AG04450 (cell line): ENCODE measurements around the gene ROPN1. TPM values are rescaled to one million over a fixed set of nuclear protein-coding genes. Genes with fewer than 3 reads are reported as not detected.
"Not testable (repeated sequence)": the region's sequence is repeated elsewhere in the genome, so short reads cannot be mapped to it uniquely, and the experiment has no call there.

ENCODE experiments used
- CTCF ChIA-PET: fragments of 300-600, 350-600 bp; formaldehyde crosslinking; extraction: SDS; loops from one replicate; lab custom pipeline; 2022; ENCODE audit warnings: antibody characterized with exemption, inconsistent platforms; lab: Charles Lee
- POLR2A ChIA-PET: fragments of 350-600 bp; formaldehyde crosslinking; extraction: SDS; loops from one replicate; lab custom pipeline; 2021; ENCODE audit warnings: antibody characterized with exemption, inconsistent platforms; lab: Yijun Ruan, JAX
- DNase-seq: peaks from one replicate; pipeline ENCODE4 v3.0.0-alpha.2; 2011; ENCODE audit warnings: low read depth, low spot score
- H3K27ac ChIP-seq: one replicate; pipeline ENCODE4 v1.5.1; 2012; ENCODE audit warnings: low read depth, low read length, control low read depth
- H3K27me3 ChIP-seq: one replicate; pipeline ENCODE4 v1.6.0; 2012; ENCODE audit warnings: low read length; ENCODE audit not compliant: control insufficient read depth, insufficient read depth
- H3K4me3 ChIP-seq: 2 replicates; pipeline ENCODE4 v1.5.1; 2011; ENCODE audit warnings: mild to moderate bottlenecking, low read depth, low read length, control low read depth
- H3K9me3 ChIP-seq: 2 replicates; pipeline ENCODE4 v1.5.1; 2012; ENCODE audit warnings: low read length; ENCODE audit not compliant: control insufficient read depth, insufficient read depth
- CTCF ChIP-seq: IDR thresholded peaks from 2 replicates; pipeline ENCODE4 v1.5.1; 2011; ENCODE audit warnings: low read depth, low read length, control low read depth, inconsistent platforms
- polyA plus RNA-seq: library from polyadenylated mRNA; depleted of rRNA; stranded (reverse); fragments of >200 nt; gene quantifications from 2 replicates; pipeline ENCODE4 v1.2.3, GENCODE V29; 2011

ROPN1 gene
- polyA plus RNA-seq, 1 experiment = 0.29 TPM

- Histone ChIP-seq H3K9me3 (no peaks in the 10 kb centered on the region), H3K27me3 (peaks cover 46% of the 10 kb centered on the region), H3K4me3 (no peak overlapping the region), H3K27ac (no peak overlapping the region)
- ChIA-PET POLR2A (no interaction called here), CTCF (no interaction called here)
- DNase-seq = no peak
- no peak for TF ChIP-seq CTCF
Measured at GRCh38 chr3:123993818-123994217, 1.9 kb upstream of the ROPN1 start.

GRCh38 chr3:123986427-123986826, 5.5 kb downstream of the ROPN1 start:
- no peak for DNase-seq
- no peak overlapping the region for H3K4me3 ChIP-seq
- H3K27ac ChIP-seq = no peak overlapping the region
- TF ChIP-seq CTCF = no peak
- H3K9me3 ChIP-seq = no peaks in the 10 kb centered on the region
- ChIA-PET CTCF (interaction anchor here (1.1 kb wide), 1 partner anchor 46 kb away, joined by 3 read pairs; the partner anchor contains the start of gene KALRN), POLR2A (no interaction called here)
- H3K27me3 ChIP-seq = peaks cover 68% of the 10 kb centered on the region

GRCh38 chr3:123984957-123985356, 7.0 kb downstream of the ROPN1 start:
- no peak for DNase-seq
- CTCF ChIA-PET = interaction anchor here (1.1 kb wide), 1 partner anchor 48 kb away, joined by 3 read pairs; the partner anchor contains the start of gene KALRN
- H3K4me3 ChIP-seq = no peak overlapping the region
- TF ChIP-seq CTCF = no peak
- POLR2A ChIA-PET = no interaction called here
- H3K9me3 ChIP-seq = no peaks in the 10 kb centered on the region
- H3K27me3 ChIP-seq = peaks cover 67% of the 10 kb centered on the region
- no peak overlapping the region for H3K27ac ChIP-seq

GRCh38 chr3:123984350-123984749, 7.6 kb downstream of the ROPN1 start:
- no peak for DNase-seq
- CTCF ChIA-PET = no interaction called here
- POLR2A ChIA-PET = no interaction called here
- Histone ChIP-seq H3K9me3 (no peaks in the 10 kb centered on the region), H3K27ac (no peak overlapping the region), H3K4me3 (no peak overlapping the region), H3K27me3 (peaks cover 61% of the 10 kb centered on the region)
- TF ChIP-seq CTCF = no peak

- peaks cover 38% of the 10 kb centered on the region for H3K27me3 ChIP-seq
- CTCF ChIA-PET = interaction anchor here (1.2 to 1.5 kb wide), 4 partner anchors 8 to 339 kb away, joined by 3 to 4 read pairs (median 4); no protein-coding TSS in a partner anchor
- POLR2A ChIA-PET, H3K4me3 ChIP-seq, H3K9me3 ChIP-seq, DNase-seq, H3K27ac ChIP-seq: not testable (repeated sequence)
Measured at GRCh38 chr3:123981317-123981716, 10.6 kb downstream of the ROPN1 start.

GRCh38 chr3:123980539-123980938, 11.4 kb downstream of the ROPN1 start:
- POLR2A ChIA-PET = no interaction called here
- TF ChIP-seq CTCF = no peak
- Histone ChIP-seq H3K27me3 (peaks cover 37% of the 10 kb centered on the region), H3K4me3 (no peak overlapping the region; the same call in 1 of the 2 replicates), H3K9me3 (no peaks in the 10 kb centered on the region), H3K27ac (no peak overlapping the region)
- CTCF ChIA-PET = interaction anchor here (1.0 to 1.6 kb wide), 8 partner anchors 9 to 338 kb away, joined by 3 to 8 read pairs (median 4); no protein-coding TSS in a partner anchor
- no peak for DNase-seq
